GM12801 (cell line): ENCODE data around the gene PVALEF.

Experiments
- CTCF ChIP-seq: IDR thresholded peaks from one replicate; pipeline ENCODE4 v1.5.1; 2011; ENCODE audit warnings: control low read depth; ENCODE audit not compliant: insufficient read length; ENCODE audit errors: extremely low read depth

Gene PVALEF

GRCh38 chr17:81126281-81127132 lies 38.8 kb upstream of the PVALEF start:
- no peak for TF ChIP-seq CTCF

- no peak for TF ChIP-seq CTCF
Observed at GRCh38 chr17:81127133-81127455, 38.2 kb upstream of the PVALEF start.

- TF ChIP-seq CTCF: no peak
Observed at GRCh38 chr17:81127526-81128177, 37.7 kb upstream of the PVALEF start.

DNA sequence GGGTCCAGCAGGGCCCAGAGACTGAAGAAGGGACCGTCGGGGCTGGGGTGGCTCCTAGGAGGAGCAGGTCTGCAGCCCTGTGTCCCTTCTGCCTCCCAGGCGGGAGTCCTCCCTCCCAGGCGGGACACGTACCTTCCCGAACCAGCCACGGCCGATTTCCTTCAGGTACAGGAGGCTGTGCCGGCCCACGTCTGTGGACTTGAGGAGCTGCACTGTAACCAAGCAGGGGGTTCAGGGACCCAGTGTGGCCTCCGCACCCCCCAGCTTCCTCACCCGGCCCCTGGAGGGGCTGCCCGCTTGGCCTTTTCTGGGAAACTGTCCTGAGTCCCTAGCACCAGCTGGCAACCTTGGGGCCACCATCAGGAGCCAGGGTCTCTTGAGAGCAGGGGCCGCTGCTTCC lies 37.0 kb upstream of the PVALEF start:
- TF ChIP-seq CTCF: no peak

GRCh38 chr17:81128774-81129173 lies 36.5 kb upstream of the PVALEF start:
- no peak for TF ChIP-seq CTCF

DNA sequence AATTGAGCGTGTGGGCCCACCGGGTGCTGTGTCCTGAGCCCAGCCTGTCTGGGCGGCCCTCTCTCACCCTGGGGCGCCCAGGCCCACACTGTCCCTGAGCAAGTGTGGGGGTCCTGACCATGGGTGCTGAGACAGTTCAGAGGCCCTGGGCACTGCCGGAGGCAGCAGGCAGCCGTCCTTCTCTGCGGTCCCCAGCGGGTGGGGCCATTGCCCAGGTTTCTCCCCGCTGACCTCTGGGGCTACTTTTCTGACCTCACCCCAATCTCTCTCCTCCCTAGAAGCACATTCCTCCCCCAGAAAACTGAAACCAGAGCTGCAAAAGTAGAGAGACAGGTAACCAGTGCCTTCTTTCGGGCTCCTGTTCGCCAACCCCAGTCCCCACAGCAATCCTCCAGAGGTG lies 36.0 kb upstream of the PVALEF start:
- no peak for TF ChIP-seq CTCF

- TF ChIP-seq CTCF: no peak
Observed at GRCh38 chr17:81129711-81130367, 35.5 kb upstream of the PVALEF start.
